ENCODE data around the gene CHAD. TPM values are rescaled to one million over a fixed set of nuclear protein-coding genes. Genes with fewer than 3 reads are reported as not detected.

The CHAD gene
- polyA plus RNA-seq, 1 of the 3 experiments (the other 2 are of a cell fraction), result not detected

DNA sequence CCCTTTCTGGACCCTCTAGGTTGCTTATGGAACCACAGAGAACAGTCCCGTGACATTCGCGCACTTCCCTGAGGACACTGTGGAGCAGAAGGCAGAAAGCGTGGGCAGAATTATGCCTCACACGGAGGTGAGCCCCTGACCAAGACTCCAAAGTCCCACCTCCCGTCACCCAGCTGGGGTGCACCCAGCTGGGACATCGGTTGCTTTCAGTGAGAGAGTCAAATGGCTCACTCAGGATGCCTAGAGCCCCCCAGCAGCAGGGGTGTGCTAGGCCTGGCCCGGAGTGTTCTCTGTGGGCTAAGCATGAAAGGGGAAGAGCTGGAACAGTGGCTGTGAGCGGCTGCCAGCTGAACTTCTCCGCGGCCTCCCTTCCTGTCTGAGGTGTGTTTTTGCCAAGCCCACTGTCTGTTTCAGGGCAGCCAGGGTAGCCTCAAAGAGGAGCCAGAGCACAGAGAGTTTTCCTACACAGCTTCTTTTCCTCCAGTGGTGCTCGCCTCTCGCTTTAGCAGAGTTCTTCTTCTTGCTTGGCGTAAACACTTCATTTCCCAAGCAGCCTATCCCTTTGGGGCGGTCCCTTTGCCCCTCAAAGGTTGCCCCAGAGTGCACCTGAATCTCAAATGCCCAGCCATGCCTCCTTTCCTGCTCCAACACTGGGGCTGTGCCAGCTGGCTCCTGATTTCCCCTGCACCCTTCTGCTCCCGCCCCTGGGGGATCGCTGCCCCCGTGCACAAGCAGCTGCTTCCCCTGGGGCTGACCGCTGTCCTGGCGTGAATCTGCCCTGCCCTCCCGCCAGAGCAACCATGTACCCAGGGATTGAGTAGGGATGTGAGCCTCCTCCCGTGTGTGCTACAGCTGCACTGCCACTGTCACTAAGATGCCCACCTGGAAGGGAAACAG is 2.6 kb upstream of the CHAD start:
- H3K27me3 ChIP-seq (ENCODE audit: insufficient read depth), result no peaks in the 10 kb centered on the region
- no peaks in the 10 kb centered on the region for H3F3A ChIP-seq (replicated peaks; ENCODE audit: insufficient read depth)
- H3K79me2 ChIP-seq (ENCODE audit: insufficient read depth), result no peaks in the 10 kb centered on the region
- no peak for TF ChIP-seq MAX (IDR thresholded peaks at IDR 0.05; ENCODE audit: low read depth)
- TF ChIP-seq RCOR1 (IDR thresholded peaks at IDR 0.05; ENCODE audit: low read length), result no peak
- TF ChIP-seq FOXM1 (IDR thresholded peaks at IDR 0.05; ENCODE audit: low read depth), result no peak
- TF ChIP-seq RAD21 (IDR thresholded peaks at IDR 0.05; ENCODE audit: low read length), result no peak
- TF ChIP-seq GABPA (IDR thresholded peaks at IDR 0.05; ENCODE audit: low read depth), result no peak
- no peak for TF ChIP-seq POLR2AphosphoS5 (IDR thresholded peaks at IDR 0.05; ENCODE audit: low read depth, low read length)
- TF ChIP-seq EP300 (IDR thresholded peaks at IDR 0.05; ENCODE audit: borderline replicate concordance in 1 of 2, low read depth in 1 of 2, low read length in 1 of 2), result no peak
- no peak for TF ChIP-seq CHD2 (IDR thresholded peaks at IDR 0.05; ENCODE audit: low read length, partially characterized antibody)
- TF ChIP-seq MEF2A (IDR thresholded peaks at IDR 0.05; ENCODE audit: borderline replicate concordance, low read depth), result no peak
- TF ChIP-seq ELF1 (IDR thresholded peaks at IDR 0.05), result no peak
- TF ChIP-seq USF1 (IDR thresholded peaks at IDR 0.05; ENCODE audit: borderline replicate concordance, low read depth), result no peak
- no peaks in the 10 kb centered on the region for H3K9me3 ChIP-seq
- no peak for DNase-seq
- WGBS (ENCODE audit: low lambda C conversion rate), result 91% methylated on average over 22 of the region's 22 CpGs
- no peaks in the 10 kb centered on the region for H3K9me2 ChIP-seq
- POLR2A ChIA-PET, result no interaction called here
- no peak overlapping the region for H3K27ac ChIP-seq (ENCODE audit: low read depth in 2 of 2, low read length in 1 of 2)
- H3K4me3 ChIP-seq (ENCODE audit: low read depth in 2 of 2, low read length in 1 of 2), result no peak overlapping the region
- no peaks in the 10 kb centered on the region for H3K36me3 ChIP-seq (replicated peaks in 1 of 2; ENCODE audit: control insufficient read depth in 1 of 2, insufficient read depth in 2 of 2, low read length in 1 of 2)
- peaks cover 0 to 17% of the 10 kb centered on the region in 2 experiments; a peak in 1 of 4 replicates for H3K4me1 ChIP-seq (ENCODE audit: control insufficient read depth in 1 of 2, insufficient read depth in 2 of 2, low read depth in 1 of 2, low read length in 1 of 2)
- no peak overlapping the region for H2AFZ ChIP-seq (ENCODE audit: low read depth)
- H3K9ac ChIP-seq, result no peak overlapping the region
- no peak overlapping the region for H3K4me2 ChIP-seq
- H4K20me1 ChIP-seq (ENCODE audit: insufficient read depth), result no peaks in the 10 kb centered on the region
- CTCF ChIA-PET, result interaction anchor here (0.8 to 5.6 kb wide), 10 partner anchors 7 to 312 kb away, joined by 3 to 53 read pairs (median 6); partner anchors contain the start of genes LRRC59 and RSAD1

- Histone ChIP-seq H3K4me1 (ENCODE audit: control insufficient read depth in 1 of 2, insufficient read depth in 2 of 2, low read depth in 1 of 2, low read length in 1 of 2) (peaks cover 0 to 17% of the 10 kb centered on the region in 2 experiments; a peak in 1 of 4 replicates), H3K79me2 (ENCODE audit: insufficient read depth) (no peaks in the 10 kb centered on the region), H3K9me3 (no peaks in the 10 kb centered on the region), H3K36me3 (replicated peaks in 1 of 2; ENCODE audit: control insufficient read depth in 1 of 2, insufficient read depth in 2 of 2, low read length in 1 of 2) (no peaks in the 10 kb centered on the region), H3K27me3 (ENCODE audit: insufficient read depth) (no peaks in the 10 kb centered on the region), H3K4me2 (no peak overlapping the region), H3K9me2 (no peaks in the 10 kb centered on the region), H3K9ac (no peak overlapping the region), H3K27ac (ENCODE audit: low read depth in 2 of 2, low read length in 1 of 2) (no peak overlapping the region), H4K20me1 (ENCODE audit: insufficient read depth) (no peaks in the 10 kb centered on the region; the same call in 1 of the 2 replicates), H3K4me3 (ENCODE audit: low read depth in 2 of 2, low read length in 1 of 2) (no peak overlapping the region), H3F3A (replicated peaks; ENCODE audit: insufficient read depth) (no peaks in the 10 kb centered on the region), H2AFZ (ENCODE audit: low read depth) (no peak overlapping the region)
- TF ChIP-seq YY1 (IDR thresholded peaks at IDR 0.05; ENCODE audit: low read depth), result no peak
- no peak for DNase-seq
- POLR2A ChIA-PET, result interaction anchor here (0.6 kb wide), 1 partner anchor 82 kb away, joined by 3 read pairs; no protein-coding TSS in a partner anchor
- CTCF ChIA-PET, result interaction anchor here (0.8 to 5.6 kb wide), 8 partner anchors 8 to 313 kb away, joined by 3 to 53 read pairs (median 4); partner anchors contain the start of genes LRRC59 and RSAD1
- WGBS (ENCODE audit: low lambda C conversion rate), result 91% methylated on average over 6 of the region's 6 CpGs
These were observed 1.7 kb upstream of the CHAD start for GRCh38 chr17:50470426-50470825.
